GM19438 (cell line): Measurements from ENCODE around the gene PCMT1.
"Not testable (repeated sequence)": the region's sequence is repeated elsewhere in the genome, so short reads cannot be mapped to it uniquely, and the experiment has no call there.

ENCODE experiments used
- ATAC-seq: cut with Tn5 transposase; IDR thresholded peaks from one replicate; pipeline ENCODE4 v1.9.1; 2021; ENCODE audit warnings: low read depth; ENCODE audit not compliant: unreplicated experiment

PCMT1 gene

DNA sequence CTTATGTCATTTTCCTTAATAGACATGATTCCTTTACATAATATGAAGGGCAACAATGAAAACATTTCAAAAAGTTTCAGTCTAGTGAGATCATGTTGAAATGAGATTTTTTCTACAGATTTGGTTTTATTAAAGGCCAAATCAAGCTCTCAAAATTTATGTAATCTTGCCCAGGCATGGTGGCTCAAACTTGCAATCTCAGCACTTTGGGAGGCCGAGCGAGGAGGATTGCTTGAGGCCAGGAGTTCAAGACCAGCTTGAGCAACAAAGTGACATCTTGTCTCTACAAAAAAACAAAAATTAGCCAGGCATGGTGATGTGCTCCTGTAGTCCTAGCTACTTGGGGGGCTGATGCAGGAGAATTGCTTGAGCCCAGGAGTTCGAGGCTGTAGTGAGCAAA, 63.8 kb downstream of the PCMT1 start:
- ATAC-seq: no peak

DNA sequence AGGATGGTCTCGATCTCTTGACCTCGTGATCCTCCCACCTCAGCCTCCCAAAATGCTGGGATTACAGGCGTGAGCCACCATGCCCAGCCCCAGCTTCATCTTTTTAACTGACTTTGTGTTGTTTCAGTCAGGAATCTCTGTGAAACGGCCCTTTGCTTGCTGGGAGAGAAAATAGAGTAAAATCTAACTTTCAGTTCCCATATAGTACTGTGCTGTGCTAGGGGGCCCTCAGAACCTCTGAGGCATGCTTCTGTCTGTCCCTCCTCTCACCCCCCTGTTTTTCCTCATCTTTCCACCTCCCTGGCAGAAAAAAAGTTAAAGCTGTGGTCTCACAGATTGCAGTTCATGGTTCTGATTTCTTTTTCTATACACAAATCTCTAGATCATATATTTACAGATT, 66.2 kb downstream of the PCMT1 start:
- no peak for ATAC-seq

DNA sequence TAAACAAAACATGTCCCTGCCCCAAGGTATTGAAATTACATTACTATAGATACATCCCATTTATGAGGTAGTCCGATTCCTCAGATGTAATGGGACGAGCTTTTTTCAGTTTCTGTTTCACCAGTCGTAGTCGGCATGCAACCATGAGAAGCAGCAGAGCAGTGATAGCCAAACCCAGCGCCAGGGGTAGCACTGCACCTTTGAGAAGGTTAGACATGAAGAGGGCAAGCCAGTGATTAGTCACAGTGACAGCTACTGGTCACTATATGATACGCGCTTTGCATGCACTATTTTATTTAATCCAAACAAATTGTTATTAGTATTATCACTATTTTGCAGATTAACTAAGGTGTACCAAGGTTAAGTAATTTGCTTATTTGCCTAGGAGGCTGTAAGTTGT, 71.0 kb downstream of the PCMT1 start:
- no peak for ATAC-seq

DNA sequence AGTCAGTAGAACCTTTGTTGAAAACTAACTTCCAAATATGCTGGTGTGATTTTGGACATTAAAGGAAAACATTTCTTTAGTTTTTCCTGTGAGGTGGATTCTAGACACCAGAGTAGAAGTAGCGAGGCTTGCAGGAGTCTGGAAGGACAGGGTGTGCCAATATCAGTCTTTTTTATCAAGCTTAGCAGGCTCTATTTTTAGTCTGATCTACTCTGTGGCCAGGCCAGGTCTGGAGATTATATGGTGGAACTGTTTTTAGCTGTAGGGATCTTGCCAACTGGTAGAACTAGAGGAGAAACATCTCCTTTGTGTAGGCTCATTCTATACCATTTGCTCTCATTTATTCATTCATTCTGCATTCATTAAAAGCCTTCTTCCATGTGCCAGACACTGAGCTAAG, 72.0 kb downstream of the PCMT1 start:
- no peak for ATAC-seq

DNA sequence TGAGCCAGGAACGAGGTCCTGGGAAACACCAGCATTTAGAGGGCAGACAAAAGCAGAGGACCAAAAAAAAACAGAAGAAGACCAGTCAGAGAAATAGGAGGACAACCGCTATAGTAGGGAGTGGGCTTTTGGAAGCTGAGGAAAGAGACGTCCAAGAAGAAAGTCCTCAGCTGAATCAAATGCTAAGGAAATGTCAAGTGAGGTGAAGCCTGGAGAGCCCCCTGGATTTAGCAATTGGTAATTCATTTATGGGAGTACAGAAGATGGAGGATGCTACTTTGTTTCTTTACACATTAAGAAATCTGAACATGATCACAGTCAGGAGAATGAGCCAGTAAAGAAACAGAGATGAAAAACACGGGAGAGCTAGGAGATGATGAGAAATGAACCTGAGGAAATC, 73.5 kb downstream of the PCMT1 start:
- ATAC-seq: no peak

DNA sequence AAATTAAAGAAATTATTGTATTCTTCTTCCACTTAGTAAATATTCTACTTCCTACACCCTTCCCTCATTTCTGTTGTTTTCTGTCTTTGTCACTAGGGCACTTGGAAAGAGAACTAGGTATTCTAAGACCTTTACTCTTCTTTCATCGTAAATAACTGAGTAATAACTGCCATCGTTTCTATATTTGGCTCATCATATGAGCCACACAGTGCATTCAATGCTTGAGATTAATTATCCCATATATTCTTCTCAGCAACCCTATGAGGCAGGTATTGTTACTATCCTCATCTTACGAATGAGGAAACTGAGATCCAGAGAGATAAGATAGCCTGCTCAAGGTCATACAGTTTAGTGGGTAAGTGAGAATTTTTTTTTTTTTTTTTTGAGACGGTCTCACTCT, 75.8 kb downstream of the PCMT1 start:
- ATAC-seq: no peak

DNA sequence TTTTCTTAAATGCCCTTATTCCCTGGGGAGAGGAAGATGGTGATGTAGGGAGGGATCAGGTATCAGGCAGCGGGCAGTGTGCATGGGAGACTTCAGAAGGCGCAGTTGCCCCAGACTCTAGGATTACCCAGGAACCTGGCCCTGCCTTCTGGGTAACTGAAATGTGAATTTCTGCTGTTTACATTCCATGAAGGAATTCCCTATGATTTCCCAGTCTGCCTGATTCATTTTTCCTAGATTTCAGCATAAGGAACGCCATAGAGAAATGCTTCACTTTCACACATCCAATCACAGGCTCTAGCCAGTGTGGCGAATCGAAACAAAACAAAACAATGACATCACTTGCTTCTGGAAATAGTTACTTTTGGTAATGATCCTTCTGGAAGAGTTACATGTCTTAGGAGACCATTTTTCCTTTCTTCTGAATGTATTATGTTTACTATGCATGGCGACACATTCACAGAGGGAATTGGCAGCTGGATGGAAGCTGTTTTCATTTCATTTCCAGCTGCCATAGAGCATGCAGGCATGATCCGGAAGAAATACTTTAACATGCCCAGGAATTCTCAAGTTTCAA, 81.3 kb downstream of the PCMT1 start:
- no peak for ATAC-seq

DNA sequence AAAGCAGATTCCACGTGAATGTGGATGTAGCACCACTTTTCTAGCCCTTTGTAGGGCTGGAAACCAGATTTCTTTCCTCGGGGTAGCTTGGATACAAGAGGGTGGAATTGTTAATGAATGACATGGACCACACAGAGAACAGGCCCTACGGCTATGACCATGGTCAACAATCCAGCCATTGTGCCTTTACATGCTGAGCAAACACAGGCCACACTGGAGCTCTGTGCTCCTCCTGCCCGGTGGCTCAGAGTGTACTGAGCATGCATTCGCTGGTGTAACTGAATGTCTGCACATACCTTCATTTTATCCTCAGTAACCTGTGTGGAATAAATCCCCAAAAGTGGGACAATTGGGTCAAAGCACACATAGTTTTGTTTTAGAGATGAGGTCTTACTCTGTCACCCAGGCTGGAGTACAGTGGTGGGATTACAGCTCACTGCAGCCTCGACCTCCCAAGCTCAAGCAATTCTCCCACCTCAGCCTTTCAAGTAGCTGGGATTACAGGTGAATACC, 81.8 kb downstream of the PCMT1 start:
- no peak for ATAC-seq

DNA sequence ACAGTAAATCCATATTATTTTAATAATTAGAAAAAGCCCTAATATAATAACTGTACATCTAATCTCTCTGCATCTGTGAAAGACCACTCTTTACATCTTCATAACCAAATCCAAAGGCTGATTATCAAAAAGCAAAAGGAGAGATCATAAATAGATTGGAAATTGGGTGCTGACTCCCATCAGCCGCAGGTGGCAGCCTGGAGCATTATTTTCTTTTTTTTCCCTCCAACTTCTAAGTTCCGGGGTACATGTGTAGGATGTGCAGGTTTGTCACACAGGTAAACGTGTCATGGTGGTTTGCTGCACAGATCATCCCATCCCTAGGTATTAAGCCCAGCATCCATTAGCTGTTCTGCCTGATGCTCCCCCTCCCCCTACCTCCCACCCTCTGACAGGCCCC, 84.1 kb downstream of the PCMT1 start:
- no peak for ATAC-seq

DNA sequence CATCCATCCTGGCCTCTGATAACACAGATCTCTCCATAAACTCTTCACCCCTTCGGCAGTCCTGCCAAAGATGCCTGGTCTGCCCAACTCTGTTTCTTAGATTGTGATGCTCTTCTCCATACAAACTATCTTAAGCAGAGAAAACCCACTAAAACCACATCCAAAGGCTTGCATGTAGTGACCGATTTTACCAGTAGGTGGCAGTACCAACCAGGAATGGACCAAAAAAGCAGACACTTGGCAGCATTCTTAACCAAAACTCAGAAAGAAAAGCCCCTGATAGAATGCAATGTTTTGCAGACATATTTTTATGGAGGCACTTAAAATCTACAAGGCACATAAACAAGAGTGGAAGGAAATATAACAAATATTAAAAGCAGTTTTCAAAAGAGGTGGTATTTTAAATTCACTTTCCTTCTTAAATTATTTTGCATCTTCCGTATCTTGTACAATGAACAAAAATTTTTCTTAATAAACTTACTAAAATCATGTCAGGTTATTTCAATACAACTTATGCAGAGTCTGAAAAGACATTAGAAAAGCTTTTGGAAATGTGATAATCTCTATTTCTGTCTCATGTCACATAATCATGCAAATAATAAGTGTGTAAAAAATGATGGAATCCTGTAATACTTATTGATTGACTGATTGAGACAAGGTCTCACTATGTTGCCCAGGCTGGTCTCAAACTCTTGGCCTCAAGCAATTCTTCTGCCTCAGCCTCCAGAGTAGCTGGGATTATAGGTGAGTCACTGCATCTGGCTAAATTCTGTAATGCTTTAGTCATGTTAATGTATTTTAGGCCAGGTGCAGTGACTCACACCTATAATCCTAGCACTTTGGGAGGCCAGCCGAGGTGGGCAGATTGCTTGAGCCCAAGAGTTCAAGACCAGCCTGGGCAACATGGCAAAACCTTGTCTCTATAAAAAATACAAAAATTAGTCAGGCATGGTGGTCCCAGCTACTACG, 85.3 kb downstream of the PCMT1 start:
- no peak for ATAC-seq

DNA sequence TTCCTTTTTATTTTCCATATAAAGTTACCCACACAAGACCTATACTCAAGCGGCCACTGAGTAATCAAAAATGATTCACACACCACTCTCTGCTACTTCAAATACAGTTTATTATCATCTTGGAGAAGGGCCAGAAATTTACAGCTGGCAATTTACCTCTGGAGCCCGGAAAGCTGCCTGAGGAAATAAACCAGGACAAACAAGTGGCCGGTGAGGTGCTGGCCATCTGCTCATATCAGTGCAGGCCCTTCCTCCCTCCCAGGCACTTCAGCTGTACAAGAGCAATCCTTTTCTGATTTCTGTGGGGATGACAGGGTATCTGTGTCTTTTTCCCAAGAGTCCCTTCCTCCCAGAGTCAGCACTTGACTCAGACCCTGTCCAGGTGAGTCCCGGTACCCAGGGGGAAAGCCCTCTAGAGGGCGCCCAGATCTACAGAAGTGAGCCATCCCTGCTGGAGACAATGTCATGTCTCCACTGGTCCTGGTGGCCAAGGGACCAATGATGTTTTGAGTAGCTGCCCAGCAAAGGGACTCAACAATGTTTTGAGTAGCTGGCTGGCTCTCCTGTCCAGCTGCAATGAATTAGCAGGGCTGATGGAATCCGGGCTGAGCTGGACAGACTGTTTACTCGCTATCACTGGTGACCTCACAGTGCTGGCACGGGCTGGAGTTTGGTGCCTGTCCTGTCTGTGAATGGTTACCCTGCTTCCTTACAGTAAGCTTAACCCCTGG, 91.0 kb downstream of the PCMT1 start:
- ATAC-seq: no peak

DNA sequence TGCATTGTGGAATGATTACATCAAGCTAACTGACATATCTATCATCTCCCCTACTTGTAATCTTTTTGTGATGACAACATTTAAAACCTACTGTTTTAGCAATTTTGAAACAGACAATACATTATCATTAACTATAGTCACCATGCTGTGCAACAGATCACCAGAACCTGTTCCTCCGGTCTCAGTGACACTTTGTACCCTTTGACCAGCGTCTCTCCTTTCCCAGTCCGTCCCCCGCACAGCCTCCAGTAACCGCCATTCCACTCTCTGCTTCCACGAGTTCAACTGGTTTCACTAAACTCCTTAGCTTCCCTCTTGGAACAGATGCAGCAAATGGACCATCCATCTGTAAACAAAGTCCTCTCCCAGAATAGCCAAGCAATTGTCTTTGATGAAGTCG, 92.8 kb downstream of the PCMT1 start:
- no peak for ATAC-seq

DNA sequence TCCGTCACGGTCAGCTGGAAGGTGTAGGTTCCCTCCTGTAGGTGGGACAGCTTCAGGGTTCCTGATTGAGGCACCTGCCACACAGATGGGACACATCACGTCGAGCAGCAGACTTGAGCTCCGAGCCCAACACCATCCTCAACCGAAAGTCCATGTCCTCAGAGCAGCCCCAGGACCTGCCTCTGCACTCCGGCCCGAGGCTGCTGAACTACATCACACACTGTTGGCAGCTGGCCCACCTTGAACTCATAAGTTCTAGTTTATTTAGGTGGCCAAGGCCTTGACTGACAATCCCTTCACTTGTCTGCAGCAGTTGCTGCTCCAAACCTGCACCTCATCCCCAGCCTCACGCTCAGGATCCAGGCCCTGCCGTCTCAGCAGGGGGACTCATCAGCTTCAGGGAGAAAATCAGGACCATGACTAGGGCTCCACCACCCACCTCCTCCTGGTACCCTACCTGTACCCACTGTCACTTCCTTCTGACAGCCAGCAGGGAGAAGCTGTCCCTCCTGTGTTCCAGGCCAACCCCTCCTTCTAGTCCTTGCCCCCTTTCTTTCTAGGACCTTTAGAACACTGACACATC, 93.6 kb downstream of the PCMT1 start:
- ATAC-seq: no peak

DNA sequence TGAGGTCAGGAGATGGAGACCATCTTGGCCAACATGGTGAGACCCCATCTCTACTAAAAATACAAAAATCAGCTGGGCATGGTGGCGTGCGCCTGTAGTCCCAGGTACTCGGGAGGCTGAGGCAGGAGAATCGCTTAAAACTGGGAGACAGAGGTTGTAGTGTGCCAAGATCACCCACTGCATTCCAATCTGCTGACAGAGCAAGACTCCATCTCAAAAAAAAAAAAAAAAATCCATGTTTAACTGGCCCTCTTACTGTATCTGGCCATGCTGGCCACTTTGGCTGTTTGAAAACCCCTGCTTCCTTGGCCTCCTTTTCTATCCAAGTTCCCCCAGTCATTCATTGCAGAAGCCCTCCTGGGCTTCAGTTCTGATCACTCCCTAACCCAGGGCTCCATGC, 94.5 kb downstream of the PCMT1 start:
- ATAC-seq: not testable (repeated sequence)

DNA sequence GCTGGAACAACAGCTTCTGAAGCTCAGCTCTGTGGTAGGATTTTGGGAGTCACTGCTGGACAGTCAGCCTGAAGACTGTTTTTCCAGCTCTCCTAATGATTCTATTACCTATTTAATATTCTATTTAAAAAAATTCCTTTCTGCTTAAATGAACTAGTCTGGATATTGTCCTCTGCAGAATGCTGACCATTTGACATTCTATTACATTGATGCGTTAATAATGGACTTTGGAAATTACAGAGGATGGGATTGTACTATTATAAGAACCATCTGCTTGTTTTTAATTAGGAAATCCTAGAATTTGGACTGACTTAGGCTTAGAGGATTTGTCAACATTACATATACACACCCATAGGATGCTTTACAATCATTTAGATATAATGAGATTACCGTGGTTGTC, 94.9 kb downstream of the PCMT1 start:
- ATAC-seq: no peak

DNA sequence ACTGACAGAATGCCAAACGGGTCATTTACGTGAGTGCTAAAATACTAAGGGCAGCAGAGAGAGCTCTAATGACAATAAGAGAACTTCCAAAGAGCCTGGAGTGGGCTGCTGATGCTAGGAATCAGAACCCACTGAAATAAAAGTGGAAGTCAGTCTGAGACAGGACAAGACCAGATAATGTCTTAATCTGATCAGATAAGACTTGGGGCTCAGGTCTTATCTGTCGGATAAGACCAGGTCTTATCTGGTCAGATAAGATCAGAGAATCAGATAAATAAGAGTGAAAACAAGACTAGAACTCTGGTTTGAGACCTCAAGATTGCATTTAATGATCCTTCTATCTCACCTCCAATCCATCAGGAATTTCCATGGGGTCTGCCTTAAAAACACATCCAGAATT, 96.0 kb downstream of the PCMT1 start:
- ATAC-seq: no peak

DNA sequence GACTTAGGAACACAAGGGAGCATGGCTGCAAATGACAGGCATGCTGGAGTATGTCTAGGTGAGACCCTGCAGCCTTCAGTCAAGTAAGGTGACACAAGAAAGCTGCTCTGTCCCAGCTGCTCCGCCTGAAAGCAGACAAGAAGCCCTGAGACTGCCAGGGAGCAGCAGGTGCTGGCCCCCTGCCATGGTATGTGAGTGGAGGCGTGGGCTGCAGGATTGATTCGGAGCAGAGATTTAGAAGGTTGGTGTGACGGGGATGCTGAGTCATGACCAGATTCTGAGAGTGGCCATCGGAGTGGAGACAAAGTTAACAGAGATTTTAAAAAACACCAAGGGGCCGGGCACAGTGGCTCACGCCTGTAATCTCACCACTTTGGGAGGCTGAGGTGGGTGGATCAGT, 96.8 kb downstream of the PCMT1 start:
- no peak for ATAC-seq

DNA sequence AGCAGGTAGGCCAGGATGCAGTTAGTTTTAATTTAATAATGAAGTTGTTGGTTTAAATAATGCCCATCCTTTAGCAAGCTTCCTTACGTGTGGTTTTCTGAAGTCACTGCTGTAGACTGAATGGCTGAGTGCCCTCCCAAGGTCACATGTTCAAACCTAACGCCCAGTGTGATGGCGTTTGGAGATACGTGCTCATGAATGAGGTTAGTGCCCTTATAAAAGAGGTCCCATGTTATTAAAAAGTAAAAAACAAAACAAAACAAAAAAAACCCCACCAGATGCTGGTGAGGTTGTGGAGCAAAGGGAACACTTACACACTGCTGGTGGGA, 98.4 kb downstream of the PCMT1 start:
- no peak for ATAC-seq

DNA sequence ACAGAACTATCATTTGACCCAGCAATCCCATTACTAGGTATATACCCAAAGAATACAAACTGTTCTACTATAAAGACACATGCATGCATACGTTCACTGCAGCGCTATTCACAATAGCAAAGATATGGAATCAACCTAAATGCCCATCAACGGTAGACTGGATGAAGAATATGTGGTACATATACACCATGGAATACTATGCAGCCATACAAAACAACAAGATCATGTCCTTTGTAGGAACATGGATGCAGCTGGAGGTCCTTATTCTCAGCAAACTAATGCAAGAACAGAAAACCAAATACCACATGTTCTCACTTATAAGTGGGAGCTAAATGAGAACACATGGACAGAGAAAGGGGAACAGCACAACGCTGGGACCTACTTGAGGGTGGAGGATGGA, 98.8 kb downstream of the PCMT1 start:
- ATAC-seq: not testable (repeated sequence)

DNA sequence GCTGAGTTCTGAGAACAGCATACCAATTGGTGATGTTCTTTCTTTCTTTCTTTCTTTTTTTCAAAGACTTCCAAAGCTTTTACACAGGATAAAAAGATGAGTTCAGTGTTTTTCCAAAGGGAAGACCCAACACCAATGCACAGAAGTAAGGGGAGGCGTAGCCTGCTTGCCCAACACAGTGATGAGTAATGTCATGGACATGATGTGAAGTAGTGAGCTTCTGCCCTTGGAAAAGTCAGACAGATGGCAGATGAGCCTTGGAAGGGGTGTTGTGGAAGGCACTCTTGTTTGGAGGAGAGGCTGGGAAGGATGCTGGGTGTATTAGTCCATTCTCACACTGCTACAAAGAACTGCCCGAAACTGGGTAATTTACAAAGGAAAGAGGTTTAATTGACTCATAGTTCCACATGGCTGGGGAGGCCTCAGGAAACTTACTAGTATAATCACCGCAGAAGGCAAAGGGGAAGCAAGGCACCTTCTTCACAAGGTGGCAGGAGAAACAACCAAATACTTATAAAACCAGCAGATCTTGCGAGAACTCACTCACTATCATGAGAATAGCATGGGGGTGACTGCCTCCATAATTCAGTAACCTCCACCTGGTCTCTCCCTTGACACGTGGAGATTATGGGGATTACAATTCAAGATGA, 102.0 kb downstream of the PCMT1 start:
- no peak for ATAC-seq

DNA sequence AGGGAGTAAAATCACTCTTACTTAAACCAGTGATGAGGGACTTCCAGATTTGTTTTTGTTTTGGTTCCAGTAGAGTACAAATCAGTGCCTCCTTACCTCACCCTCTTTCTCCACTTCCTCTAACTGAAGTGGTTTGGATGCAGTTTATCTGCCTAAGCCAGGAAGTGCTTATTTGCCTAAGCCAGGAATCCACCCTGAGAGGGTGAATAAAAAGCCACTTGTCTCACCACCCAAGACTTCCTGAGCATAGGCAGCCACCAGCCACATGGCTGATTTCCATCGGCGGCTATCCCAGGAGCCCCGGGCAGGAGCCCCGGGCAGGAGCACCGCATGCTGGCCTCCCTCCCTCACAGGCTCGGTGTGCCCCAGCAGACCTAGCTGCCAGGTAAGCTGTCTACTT, 102.6 kb downstream of the PCMT1 start:
- no peak for ATAC-seq
